ENCODE measurements around the gene PTN.
A peak's percentile ranks its signal among the peaks of the same experiment; 100 is the strongest.
"Not testable (repeated sequence)": the region's sequence is repeated elsewhere in the genome, so short reads cannot be mapped to it uniquely, and the experiment has no call there.

PTN gene

DNA sequence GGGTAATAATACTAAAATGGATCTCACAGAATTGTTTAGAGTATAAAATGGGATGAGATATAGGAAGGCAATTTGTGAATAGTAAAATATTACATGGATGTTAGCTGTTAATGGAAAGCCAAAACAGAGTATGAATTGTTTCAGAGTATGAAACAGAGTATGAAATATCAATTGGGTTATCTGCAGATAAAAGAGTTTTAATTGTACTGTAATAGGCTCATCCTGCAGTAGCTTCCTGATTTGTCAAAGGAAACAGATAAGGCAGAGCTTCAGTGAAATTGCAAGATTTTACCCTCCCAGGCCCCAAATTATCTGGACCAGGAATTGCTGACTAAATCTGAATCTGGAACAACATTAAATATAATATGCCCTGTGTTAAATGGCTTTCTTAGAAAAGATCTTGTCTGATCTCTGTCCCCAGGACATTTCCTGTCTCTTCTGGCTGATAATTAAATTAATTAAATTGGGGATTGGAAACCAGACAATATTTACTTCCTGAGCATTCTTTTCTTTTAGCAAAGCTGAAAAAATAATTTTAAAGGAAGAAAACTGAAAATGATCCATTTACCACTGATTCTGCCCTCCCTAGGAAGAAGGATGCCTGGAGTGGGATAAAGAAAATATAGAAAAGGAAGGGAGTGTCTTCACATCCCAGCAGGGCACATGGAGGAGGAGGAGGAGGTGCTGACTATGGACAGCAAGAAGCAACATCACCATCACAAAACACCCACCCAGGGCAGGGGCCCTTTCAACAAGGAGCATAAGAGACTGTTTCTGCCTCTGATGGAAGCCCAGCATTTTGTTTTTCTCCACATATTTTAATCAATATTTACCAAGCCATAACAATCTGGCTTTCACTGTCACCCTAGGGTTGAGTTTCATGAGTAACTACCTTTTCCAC is 18.5 kb downstream of the PTN start:
- DNase-seq: no peak

DNA sequence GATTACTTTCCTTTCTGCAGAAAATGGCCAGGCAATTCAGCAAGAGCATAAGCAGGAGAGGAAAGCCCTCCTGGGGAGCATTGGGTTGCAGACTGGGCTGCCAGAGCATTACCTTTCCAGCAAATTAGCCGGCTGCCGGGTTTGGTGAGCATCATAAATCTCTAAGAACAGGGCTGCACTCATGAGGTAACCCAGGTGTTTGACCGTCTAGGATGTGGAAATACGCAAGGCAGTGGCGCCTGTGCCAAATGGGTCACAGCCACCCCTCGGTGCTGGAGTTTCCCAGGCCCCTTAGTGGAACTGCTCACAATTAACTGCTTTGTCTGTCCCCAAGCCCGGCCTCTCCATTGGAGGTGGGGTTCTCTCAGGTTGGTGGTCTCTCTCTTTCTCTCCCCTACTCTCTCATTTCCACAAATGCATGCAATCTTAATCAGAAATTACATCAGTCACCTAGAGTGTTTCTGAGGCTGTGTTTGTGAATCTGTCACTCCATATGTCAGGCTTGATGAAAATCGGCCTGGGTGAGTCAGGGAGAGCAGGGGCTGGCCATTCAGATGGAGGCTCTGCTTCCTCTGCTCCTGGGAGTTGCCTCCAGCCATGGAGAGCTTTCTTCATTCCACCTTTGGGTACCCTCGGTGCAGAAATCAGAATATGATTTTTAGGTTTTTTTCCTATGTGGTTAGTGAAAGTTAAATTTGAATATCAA is 26.7 kb downstream of the PTN start:
- no peak for DNase-seq

DNA sequence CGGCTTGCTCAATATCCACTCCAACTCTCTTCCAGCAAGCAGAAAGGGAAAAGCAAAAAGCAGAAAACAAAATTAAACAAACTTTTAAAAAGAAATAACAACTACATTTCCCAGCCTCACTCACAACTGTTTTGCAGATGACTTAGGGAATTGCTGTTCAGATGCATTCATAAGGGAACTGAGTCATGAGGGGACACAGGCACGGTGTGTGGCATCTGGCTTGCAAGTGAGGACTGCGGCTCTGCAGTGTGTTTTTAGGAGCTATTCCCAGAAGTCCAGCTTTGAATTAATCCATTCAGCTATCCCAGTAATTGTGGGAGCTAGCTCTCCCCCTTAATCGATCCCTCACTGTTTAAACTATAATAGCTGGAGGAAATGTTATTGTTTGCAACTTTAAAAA is 30.3 kb downstream of the PTN start:
- peak; percentile 56 for DNase-seq

DNA sequence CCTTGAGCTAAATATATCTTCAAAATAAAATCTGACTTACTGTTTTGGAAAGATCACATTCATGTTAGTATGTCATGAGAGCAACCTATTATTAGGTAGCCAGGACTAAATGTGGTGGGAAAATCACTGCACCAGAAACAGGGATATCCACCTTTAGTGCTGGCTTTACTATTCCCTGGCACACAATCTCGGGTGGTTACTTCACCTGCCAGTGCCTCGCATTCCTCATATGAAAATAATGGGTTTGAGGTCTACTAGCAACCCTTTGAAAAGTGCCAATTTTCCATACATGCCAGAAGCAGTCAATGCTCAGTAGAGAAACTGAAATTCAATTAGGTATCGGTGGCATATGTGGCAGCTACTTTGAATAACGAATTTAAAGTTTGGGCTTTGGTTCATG is 36.8 kb downstream of the PTN start:
- no peak for DNase-seq

DNA sequence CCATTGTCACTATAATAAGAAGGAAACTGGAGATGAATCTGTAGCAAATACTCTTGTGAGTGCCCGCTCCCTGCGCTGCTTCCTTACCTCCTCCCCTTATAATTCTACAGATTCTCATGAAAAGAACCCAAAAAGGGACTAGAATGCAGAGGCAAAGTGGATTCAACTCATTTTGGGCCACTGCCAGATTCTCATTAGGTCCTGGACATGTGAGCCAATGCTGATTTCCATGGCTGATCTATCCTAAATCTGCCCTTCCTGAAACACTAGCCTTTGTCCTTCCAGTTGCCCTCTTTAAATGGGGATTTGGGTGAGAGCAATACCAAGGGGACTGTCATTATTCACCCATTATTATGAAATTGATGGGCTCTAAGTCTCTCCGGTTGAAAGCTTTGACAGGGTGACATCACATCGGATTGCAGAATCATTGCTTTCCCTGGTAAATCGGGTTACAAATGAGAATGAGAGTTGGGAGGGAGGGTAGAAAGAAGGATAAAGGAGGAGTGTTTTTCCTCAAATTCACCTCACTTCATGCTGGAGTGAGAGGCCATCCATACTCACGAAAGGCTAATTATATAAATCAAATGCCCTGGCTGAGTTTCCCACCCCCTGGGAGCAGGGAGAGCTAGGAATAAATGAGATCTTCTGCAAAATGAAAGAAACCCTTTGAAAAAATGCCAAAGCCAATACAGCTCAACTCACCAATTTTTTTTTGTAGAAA is 37.5 kb downstream of the PTN start:
- no peak for DNase-seq

DNA sequence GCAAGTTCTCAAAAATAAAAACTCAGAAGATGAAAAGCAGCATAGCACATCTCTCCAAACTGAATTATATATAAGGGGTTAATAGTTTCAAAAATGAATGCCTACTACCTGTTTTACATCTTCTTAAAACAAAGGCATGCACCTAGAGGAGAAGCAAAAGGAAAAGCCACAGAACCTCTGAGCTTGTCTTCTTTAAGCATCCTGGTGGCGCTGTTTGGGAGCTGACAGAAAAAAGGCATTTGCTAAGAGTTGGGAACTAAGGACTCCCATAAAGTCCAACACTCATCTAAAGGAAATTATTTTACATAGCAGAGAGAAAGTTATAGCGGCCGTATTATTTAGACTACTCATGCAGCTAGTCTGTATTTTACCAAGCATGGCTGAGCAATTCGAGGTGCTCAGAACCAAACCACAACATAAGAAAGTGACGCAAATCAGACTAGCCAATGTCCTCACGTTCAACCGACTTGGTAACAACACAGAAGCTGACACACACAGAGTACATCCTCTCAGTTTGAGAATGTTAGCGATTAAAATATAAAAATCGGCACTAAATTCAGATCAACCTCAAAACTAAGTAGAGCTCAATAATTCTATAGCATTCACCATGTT is 38.8 kb downstream of the PTN start:
- no peak for DNase-seq

DNA sequence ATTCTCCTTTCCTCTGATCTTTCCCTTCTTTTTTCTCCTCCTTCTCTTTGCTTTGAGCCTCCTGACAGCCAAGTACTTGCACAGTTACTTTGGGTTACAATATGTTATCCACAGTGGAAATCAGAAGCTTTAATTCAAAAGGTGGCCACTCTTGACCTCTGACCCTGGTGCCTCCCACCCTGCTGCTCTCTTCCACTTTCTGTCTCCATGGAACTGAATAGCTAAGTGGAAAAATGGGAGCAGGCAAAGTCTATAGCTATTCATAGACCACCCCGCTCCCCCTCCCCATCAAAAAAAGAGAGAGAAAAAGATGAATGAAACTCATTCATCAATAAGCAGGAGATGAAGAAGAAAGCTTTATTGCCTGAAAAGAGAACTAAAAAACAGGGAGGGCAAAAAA is 39.4 kb downstream of the PTN start:
- DNase-seq: no peak

DNA sequence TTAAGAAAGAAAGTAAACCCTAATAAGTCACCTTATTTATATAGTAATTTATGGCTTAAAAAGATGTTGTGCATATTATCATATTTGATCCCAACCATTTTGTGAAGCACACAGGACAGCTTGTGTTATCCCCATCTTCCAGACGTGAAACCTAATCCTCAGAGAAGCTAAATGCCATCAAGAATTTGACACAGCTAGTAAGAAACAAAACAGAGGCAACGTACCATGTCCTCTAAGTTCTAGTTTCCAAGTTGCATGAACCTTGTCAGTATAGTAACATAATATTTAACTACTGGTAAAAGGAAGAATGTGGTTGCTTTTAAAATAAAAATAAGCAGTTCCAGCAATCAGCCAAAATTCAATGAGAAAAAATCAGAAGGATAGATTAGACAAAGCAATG is 41.5 kb downstream of the PTN start:
- DNase-seq: no peak

DNA sequence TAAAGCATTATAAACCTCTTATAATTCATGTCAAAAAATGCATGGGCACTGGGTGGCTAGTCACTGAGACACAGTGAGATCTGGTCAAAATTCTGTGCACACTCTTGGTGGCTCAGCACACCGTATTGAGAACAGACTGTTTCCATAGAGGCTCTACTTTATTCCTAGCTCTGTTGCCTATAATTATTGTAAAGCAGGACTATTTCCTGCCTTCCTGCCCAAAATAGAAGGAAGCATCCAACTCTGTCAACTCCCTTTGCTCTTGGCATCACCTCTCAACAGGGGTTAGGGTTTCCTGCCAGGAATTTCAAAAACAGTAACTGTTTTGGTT is 45.1 kb downstream of the PTN start:
- DNase-seq: no peak

DNA sequence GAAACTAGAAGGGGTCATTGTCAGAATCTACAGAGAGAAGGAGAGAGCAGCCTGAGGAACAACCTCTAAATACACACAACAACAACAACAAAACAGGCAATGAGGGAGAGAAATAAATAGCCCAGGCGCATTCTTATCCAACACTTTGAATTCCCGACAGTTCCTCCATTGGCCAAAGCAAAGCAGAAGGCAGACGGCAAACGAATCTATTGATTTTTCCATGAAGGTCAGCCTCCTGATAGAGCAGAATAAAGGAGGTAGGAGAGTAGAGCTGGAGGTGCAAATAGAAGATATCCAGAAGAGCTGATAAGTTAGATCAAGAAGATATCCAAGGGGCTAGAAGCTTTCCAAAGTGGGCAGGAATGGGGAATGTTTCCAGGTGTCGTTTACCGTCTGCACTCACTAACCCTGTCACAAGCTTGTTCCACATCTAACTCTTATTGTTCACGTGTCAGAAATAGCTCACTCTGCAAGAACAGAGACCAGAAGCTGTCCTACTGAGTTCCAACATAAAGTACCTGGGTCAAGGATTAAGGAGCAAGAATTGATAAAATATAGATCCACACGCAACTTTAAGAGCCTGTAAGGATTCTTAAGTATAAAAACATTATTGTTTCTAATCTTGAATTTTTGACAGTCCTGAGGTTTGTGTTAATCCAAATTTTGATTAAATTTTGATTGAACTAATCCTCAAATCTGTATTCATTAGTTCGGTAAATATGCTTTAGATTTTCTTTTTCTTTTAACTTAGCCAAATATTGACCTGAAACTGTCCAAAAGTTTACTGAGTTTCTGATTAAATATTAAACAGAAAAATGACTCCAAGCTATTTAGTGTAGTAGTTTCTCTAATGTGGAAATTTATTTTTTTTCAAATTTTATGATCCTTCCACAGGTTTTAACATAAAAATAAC is 45.7 kb downstream of the PTN start:
- no peak for DNase-seq

DNA sequence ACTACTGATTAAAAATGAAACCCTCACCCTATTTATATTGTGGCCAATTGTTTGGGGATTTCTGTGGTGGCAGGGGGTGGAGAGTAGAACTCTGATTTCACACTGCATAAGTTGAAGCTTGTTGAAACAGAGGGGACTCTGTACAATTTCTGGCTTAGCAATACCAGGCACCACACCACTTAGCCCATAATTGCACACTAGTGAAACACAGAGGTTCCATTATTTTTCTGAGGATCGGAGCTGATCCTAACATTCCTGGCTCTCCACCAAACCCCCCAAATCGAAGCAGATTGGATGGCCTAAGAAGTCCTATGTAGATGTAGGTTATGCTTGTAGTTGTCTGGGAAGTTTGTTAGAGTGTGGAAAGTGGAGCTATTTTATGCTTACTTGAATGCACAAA is 47.0 kb downstream of the PTN start:
- DNase-seq: no peak

DNA sequence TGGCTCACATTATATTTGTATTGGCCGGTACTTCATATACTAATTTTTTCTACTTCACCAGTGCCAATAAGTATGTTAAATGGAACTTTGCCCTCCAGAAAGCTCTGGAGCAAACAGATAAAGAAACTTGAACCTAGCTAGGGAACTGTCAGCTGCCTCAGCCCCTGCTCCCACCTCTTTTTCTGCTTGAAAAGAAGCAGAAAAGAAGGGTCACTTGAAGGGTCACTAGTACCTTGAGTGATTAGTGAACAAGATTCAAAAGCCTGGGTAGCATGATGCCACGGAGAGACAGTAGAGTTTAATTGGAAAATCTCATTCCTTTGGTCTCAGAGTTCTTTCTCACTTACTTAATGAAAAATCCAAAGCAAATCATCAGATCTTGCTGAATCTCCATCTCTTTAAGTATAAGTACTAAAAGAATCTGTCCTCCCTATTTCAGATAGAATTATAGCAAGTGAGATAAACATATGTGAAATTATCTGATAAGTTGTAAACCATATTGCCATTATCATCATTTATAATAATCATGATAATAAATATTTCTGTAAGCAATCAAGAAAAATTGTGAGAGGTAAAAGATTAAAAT is 47.7 kb downstream of the PTN start:
- DNase-seq: no peak

DNA sequence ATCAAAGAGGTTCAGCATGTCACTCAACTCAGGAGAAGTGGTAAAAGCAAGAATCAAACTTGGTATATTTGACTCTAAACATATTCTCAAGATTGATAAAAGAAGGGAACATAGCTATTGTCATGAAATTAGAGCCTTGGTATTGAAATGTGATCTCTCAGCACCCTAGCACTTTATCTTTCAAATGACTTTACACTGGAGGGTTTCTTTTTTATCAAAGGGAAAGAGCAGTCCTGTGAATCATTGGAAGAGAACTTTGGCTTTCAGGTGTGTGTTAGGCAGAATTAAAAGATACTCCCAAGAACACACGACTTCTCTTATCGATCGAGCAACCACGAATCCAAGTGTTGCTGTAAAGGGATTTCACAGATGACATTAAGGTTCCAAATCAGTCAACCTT is 54.4 kb downstream of the PTN start:
- DNase-seq: no peak

DNA sequence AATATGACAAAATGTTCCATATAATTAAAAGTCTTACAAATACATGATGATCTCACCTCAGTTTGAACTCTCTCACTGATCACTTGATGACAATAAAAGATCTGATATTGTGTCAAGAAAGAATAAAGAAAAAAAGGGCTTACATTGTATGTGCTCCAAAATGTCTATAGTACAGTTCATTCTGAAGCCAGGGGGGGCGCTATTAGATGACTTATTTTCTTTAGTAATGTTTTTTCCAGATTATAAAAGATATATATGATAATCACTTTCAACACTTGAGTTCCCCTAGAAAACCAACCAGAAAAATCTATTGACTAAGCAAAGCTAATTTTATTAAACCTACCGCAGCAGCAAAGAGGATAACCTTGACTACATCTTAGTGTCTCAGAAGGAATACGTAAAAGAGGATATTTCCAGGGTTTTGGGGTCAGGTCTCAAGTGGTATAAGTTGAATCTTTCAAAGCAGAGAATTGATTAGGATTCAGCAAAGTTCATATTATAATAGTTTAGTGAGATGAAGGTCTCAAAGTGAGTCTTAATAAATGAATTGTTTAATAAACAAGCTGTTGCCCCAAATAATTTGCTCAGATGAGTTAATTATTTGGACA is 55.8 kb downstream of the PTN start:
- DNase-seq: no peak

DNA sequence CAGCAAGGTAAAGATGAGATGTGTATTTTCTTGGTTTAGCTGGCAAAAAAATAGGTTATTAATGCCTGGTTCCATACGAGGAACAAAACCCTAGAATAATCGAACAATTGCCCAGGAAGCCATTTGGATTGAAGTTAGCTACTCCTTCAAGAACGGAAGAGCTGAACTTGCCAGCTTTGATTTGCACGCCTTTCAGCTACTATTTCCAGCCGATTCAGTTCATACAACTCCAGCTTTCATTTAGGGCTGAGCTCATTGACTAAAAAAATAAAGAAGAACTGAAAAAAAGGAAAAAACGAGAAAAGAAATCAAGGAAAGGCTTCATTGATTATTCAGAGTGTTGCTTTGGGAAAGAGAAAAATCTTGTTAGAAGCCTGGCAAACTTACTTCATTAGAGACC is 60.4 kb downstream of the PTN start:
- no peak for DNase-seq

DNA sequence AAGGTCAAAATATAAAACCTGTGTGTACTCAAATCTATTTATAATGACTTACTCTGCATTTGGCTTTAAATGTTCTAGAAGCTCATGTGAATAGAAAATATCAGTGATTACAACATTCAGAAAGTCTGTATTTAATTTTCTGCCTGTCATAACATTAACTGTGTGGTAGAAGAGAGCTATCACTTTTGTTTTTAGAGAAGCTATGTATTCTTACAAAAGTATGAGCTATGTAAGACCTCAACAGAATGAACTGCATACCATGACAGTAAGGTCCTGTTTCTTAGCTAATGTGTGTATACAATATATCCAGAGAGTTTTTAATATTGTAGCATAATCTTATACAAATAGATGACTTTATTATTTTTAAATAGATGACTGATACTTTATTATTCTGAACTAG is 61.5 kb downstream of the PTN start:
- peak; percentile 22 for DNase-seq

DNA sequence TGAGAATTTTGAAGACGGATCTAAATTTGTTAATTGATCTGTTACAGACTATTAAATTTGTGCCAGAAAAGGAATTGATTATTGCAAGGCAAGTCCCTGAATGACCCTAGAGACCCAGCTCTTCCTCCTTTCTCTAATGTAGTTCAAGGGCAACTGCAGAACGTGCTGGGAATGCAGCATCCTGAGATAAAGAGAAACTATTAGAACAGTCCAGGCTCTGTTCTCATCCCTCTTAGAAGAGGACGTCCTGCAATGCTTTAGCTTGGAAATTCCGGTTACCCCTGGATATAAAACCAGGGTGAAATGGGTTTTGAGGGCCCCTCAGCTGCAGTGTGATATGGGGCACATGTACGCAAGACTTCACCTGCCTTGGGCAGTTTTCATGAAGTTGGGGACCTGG is 67.3 kb downstream of the PTN start:
- no peak for DNase-seq

DNA sequence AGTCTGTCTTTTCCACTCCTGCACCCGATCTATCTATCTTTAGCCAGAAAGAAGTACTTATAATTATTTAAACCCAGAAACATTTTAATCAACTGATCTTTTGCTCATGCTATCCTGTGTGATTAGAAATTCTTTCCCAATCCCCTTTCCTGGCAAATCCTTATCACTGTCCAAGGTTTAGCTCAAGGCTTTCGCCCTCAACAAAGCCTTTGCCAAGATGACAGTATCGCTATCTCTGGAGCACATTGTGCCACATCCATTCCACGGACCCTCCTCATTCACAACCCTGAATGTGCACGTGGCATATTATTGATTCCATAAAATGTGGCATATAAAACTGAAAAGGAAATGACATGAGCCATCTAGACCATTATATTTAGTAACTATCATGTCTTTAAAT is 71.3 kb downstream of the PTN start:
- DNase-seq: no peak

DNA sequence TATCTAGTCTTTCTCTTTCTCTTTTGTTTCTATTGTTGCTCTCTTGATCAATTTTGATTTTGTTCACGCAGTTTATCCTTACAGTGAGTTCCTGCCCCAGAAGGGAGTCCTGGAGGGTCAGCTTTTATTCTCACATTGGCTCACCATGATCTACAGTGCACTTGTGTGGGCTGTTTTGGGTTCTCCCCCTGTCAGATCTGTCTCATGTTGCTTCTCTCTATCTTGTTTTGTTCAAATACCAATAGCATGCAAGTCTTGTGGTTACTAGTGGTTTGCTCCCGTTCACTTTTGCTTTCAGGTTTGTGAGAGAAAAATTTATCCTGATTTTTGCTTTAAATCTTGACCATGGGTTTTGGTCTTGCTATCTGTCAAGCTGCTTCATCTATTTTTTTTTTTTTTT is 74.3 kb downstream of the PTN start:
- DNase-seq: no peak

DNA sequence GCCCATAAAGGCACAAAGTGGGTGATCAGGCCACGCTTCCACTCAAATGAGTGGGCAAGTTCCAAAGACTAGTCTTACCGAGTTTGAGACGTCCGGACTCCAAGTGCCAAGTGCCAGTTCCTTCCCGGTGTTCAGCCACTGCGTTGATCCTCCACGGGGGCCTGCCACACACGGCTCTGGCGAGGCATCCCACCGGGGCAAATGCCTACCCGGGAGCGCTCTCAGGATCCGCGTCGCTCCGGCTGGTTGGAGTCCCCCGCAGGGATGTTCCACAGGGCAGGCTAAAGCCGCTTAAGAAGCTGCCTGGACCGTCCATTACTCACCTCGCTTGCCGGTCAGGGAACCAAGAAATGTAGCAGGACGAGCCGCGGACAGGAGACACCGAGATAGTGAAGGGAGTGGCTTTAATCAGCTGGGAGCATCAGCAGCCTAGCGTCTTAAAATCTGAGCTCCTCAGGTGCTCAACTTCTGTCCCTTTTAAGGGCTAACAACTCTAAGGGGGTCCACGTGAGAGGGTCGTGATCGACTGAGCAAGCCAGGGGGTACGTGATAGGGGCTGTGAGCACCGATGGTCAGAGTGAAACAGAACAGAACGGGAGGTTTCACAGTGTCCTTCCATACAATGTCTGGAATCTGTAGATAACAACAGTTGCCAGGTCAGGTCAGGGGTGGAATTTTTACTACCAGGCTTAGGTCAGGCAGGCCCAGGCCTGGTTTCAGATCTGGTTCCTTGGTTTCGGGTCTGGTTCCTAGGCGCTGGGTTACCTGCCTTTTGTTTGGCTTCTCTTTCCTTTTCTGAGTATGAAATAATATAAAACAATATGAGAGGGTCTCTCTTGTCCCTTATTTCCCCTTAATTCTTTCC is 75.3 kb downstream of the PTN start:
- not testable (repeated sequence) for DNase-seq

All from fibroblast of skin of back (primary cell).